NCI-H146 treated with DMSO at 0.1 percent for 48 hours (cell line): ENCODE measurements around the gene MPHOSPH9.
A peak's percentile ranks its signal among the peaks of the same experiment; 100 is the strongest.
"Not testable (repeated sequence)": the region's sequence is repeated elsewhere in the genome, so short reads cannot be mapped to it uniquely, and the experiment has no call there.

ENCODE experiments used
- DNase-seq: peaks from one replicate; lab custom pipeline; 2025; ENCODE audit not compliant: unreplicated experiment; lab: John Stamatoyannopoulos, UW

The MPHOSPH9 gene

GRCh38 chr12:123258593-123258992, 25.7 kb upstream of the MPHOSPH9 start:
- DNase-seq: no peak

GRCh38 chr12:123254853-123255446, 22.0 kb upstream of the MPHOSPH9 start:
- no peak for DNase-seq

GRCh38 chr12:123253641-123254459, 20.9 kb upstream of the MPHOSPH9 start:
- no peak for DNase-seq

- DNase-seq: not testable (repeated sequence)
Measured at GRCh38 chr12:123252365-123252764, 19.4 kb upstream of the MPHOSPH9 start.

- DNase-seq: no peak
Measured at GRCh38 chr12:123251403-123252076, 18.6 kb upstream of the MPHOSPH9 start.

- DNase-seq: peak; percentile 30
Measured at GRCh38 chr12:123250471-123251383, 17.8 kb upstream of the MPHOSPH9 start.

DNA sequence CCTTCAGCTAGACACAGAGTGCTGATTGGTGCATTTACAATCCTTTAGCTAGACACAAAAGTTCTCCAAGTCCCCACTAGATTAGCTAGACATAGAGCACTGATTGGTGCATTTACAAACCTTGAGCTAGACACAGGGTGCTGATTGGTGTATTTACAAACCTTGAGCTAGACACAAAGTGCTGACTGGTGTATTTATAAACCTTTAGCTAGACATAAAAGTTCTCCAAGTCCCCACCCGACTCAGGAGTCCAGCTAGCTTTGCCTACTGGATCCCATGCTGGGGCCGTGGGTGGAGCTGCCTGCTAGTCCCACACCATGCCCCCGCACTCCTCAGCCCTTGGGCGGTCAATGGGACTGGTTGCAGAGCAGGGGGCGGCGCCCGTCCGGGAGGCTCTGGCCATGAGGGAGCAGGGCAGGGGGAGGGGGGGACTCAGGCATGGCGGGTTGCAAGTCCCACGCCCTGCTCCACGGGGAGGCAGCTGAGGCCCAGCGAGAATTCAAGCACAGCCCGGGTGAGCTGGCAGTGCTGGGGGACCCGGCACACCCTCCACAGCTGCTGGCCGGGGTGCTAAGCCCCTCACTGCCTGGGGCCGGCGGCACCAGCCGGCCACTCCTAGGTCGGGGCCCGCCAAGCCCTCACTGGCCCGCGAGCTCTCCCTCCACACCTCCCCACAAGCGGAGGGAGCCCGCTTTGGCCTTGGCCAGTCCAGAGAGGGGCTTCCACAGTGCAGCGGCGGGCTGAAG, 16.2 kb upstream of the MPHOSPH9 start:
- DNase-seq: not testable (repeated sequence)

DNA sequence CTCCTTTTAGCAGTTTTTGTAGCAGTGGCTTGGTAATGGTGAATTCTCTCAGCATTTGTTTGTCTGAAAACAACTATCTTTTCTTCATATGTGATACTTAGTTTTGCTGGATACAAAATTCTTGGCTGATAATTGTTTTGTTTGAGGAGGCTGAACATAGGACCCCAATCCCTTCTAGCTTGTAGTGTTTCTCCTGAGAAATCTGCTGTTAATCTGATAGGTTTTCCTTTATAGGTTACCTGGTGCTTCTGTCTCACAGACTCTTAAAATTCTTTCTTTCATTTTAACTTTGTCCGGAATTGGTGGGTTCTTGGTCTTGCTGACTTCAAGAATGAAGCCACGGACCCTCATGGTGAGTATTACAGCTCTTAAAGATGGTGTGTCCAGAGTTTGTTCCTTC, 15.2 kb upstream of the MPHOSPH9 start:
- DNase-seq: not testable (repeated sequence)

DNA sequence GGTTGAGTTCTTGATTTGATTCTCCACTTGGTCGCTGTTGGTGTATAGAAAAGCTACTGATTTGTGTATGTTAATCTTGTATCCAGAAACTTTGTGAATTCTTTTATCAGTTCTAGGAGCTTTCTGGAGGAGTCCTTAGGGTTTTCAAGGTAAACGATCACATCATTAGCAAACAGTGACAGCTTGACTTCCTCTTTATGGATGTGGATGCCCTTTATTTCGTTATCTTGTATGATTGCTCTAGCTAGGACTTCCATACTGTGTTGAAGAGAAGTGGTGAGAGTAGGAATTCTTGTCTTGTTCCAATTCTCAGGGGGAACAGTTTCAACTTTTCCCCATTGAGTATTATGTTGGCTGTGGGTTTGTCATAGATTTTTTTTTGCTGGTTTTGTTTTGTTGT, 12.7 kb upstream of the MPHOSPH9 start:
- no peak for DNase-seq

DNA sequence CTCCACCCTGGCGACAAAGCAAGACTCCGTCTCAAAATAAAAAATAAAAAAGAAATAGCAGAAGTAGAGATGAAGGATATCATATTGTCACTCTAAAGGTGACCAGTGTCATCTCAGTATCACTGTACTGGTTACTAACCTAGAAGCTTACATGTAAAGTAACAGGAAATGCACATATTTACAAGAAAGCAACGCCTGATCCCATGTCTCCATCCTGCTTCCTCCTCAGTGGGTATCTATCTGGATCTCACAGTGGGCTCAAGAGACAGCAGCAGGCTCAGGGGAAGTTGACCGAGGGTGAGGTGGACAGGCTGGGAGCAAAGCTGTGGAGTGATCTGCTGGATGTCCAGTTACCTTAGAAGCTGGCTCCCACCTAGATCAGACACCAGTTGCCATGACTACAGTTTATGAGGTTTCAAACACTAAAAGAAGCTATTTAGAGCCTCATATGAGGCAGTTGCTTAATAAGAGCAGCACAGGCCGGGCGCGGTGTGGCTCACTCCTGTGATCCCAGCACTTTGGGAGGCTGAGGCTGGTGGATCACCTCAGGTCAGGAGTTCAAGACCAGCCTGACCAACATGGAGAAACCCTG, 10.8 kb upstream of the MPHOSPH9 start:
- no peak for DNase-seq

GRCh38 chr12:123242116-123242904, 9.4 kb upstream of the MPHOSPH9 start:
- DNase-seq: no peak

DNA sequence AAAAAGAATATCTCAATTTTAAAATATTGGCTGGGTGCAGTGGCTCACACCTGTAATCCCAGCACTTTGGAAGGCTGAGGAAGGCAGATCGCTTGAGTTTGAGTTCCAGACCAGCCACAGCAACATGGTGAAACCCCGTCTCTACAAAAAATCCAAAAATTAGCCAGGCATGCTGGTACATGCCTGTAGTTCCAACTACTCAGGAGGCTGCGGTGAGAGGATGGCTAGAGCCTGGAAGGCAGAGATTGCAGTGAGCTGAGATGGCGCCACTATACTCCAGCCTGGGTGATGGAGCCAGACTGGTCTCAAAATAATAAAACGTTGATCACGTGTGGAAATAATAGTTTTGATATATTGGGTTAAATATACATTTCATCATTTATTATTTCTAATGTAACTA, 6.0 kb upstream of the MPHOSPH9 start:
- no peak for DNase-seq

GRCh38 chr12:123238330-123238682, 5.4 kb upstream of the MPHOSPH9 start:
- DNase-seq: no peak

DNA sequence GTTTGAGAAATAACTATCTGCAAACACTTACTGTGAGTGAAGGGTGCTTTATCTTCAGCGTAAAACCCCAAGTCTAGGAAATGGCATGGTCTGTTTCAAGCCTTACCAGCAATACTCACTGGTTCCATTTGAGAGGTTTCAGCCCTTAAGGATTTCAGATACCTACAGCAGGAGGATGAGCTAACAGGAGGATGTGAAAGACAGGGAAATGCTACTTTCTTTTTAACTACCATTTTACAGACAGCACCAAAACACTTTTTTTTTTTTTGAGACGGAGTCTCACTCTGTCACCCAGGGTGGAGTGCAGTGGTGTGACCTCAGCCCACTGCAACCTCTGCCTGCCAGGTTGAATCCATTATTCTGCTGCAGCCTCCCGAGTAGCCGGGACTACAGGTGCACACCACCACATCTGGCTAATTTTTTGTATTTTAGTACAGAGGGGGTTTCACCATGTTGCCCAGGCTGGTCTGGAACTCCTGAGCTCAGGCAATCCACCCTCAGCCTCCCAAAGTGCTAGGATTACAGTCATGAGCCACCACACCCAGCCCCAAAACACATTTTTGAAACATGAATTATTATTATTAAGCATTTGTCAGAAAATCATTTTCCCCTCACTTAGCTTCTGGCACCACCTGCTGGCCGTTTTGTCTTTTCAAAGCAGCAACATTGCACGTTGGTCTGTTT, 4.8 kb upstream of the MPHOSPH9 start:
- DNase-seq: no peak

- DNase-seq: no peak
Measured at GRCh38 chr12:123233505-123234308, 766 bp upstream of the MPHOSPH9 start.

DNA sequence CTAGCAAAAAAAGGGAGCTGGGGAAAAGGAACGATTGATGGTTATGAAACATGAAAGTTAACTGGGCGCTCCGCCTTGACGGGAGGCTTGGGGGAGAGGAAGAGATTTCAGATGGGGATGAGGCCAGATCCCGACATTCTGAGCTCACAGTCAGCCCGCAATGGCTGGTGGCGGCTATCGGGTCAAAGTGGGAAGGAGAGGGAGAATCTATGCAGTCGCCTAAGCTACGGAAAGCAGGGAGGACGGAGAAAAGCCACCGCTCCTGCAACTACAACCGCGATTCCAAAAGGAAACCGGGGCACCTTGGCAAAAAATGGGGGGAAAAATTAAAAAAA, 502 bp downstream of the MPHOSPH9 start:
- DNase-seq: no peak

DNA sequence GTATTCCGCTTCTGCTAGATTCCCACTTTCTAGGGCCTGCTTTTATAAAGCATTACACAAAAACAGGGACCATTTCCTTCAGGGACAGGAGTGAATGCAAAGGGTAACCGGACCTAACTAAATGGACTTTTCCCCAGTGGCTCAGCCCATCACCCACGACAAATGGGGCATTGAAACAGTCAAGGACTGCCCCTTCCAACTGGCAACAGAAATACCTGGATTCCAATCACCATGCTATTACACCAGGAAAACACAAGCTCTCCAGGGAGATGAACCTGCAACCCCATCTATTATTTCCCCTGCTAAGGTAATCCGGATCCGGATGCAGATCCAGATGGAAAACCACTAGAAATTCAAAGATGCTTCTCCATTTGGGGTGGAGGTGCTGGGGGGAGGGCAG, 1.0 kb downstream of the MPHOSPH9 start:
- no peak for DNase-seq

DNA sequence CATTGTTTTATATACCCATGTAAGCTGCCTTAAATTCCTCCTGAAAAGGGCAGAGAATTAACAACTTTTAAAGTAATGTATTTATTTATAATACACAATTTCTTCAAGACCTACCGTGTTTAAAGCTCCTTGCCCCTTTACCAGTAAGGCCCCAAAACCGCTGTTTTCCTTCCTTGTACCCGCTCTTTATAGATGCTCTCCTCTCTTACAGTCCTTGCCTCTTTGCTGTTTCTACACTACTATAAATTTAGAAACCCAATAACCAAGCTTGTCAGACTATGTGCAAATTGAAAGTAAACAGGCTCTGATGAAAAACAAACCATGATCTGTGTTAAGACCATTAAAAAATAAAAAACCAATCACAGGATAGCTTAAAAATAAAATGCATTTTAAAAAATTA, 3.9 kb downstream of the MPHOSPH9 start:
- no peak for DNase-seq
